CD4-positive, alpha-beta T cell (primary cell): ENCODE data around the gene ARL8B. TPM values are rescaled to one million over a fixed set of nuclear protein-coding genes. Genes with fewer than 3 reads are reported as not detected.

ENCODE experiments used
- ATAC-seq: fragments of 200-7000 bp; cut with Tn5 transposase; one replicate; pipeline ENCODE4 v1.10.0; 2022; ENCODE audit warnings: mild to moderate bottlenecking; ENCODE audit not compliant: poor library complexity
- CTCF ChIA-PET: fragments of 350-600 bp; sonication (Branson Sonifier 250); formaldehyde crosslinking; loops from one replicate; lab custom pipeline; 2021; ENCODE audit warnings: antibody characterized with exemption, inconsistent platforms; lab: Charles Lee
- POLR2A ChIA-PET: fragments of 350-600 bp; sonication (Branson Sonifier 250); formaldehyde crosslinking; loops from one replicate; lab custom pipeline; 2021; ENCODE audit warnings: antibody characterized with exemption, inconsistent platforms; lab: Charles Lee
- DNase-seq, 14 experiments: peaks; one replicate each; pipeline ENCODE4 v3.0.0-alpha.2; 2013 to 2020; ENCODE audit warnings: mixed read lengths in 2 of 14
- H3K27ac ChIP-seq, 2 donors: one replicate each; pipeline versions ENCODE4 v1.5.1 to v1.7.0; 2013; ENCODE audit warnings: low read length in 2 of 2, low read depth in 1 of 2, mild to moderate bottlenecking in 1 of 2
- H3K27me3 ChIP-seq, 2 experiments: 1 replicate in 1 of 2; 2 replicates in 1 of 2; pipeline versions ENCODE4 v1.6.1 to v1.7.0; 2013; ENCODE audit warnings: low read length in 2 of 2, control low read depth in 1 of 2, mild to moderate bottlenecking in 1 of 2, moderate library complexity in 1 of 2; ENCODE audit not compliant: insufficient read depth in 2 of 2, control insufficient read depth in 1 of 2
- H3K36me3 ChIP-seq: one replicate; pipeline ENCODE4 v1.6.1; 2013; ENCODE audit warnings: low read length, control low read depth; ENCODE audit not compliant: insufficient read depth
- H3K4me1 ChIP-seq: one replicate; pipeline ENCODE4 v1.6.1; 2013; ENCODE audit warnings: low read length, control low read depth; ENCODE audit not compliant: insufficient read depth
- H3K4me3 ChIP-seq: one replicate; pipeline ENCODE4 v1.5.1; 2013; ENCODE audit warnings: mild to moderate bottlenecking, low read length, moderate library complexity
- H3K9me3 ChIP-seq, 2 experiments: 1 replicate in 1 of 2; 2 replicates in 1 of 2; pipeline versions ENCODE4 v1.6.1 to v1.7.0; 2013; ENCODE audit warnings: low read length in 2 of 2, mild to moderate bottlenecking in 2 of 2, control low read depth in 1 of 2, moderate library complexity in 1 of 2; ENCODE audit not compliant: control insufficient read depth in 1 of 2, insufficient read depth in 1 of 2
- H3K27ac Mint-ChIP-seq: one replicate; pipeline ENCODE4 v1.8.0; 2020; ENCODE audit warnings: mixed read lengths
- H3K27me3 Mint-ChIP-seq: one replicate; pipeline ENCODE4 v1.8.0; 2021; ENCODE audit warnings: mixed read lengths
- H3K36me3 Mint-ChIP-seq: one replicate; pipeline ENCODE4 v1.8.0; 2021; ENCODE audit warnings: low read depth, mixed read lengths
- H3K4me1 Mint-ChIP-seq: one replicate; pipeline ENCODE4 v1.8.0; 2021; ENCODE audit warnings: low read depth, mixed read lengths
- H3K4me3 Mint-ChIP-seq: one replicate; pipeline ENCODE4 v1.8.0; 2020; ENCODE audit warnings: mild to moderate bottlenecking, mixed read lengths
- H3K9me3 Mint-ChIP-seq: one replicate; pipeline ENCODE4 v1.8.0; 2020; ENCODE audit warnings: mixed read lengths
- CTCF ChIP-seq: fragments of 200-600 bp; IDR thresholded peaks from one replicate; pipeline ENCODE4 v1.8.0; 2022; ENCODE audit warnings: antibody characterized with exemption, mild to moderate bottlenecking
- intact Hi-C, 2 experiments: fragments of 100-400 bp; cut with DNase I in 1 of 2; cut with micrococcal nuclease in 1 of 2; formaldehyde crosslinking; loops; one replicate each; pipeline versions ENCODE4 v1.15.1 to v1.9.0; 2023 to 2025; cut with DNase I, micrococcal nuclease
- total RNA-seq, 174 experiments: library from RNA in 2 of 174; stranded (reverse) in 2 of 174; gene quantifications; one replicate each; pipeline ENCODE4 v1.2.3 and lab custom pipeline; 2021 to 2026

ARL8B gene
- total RNA-seq, 2 experiments from 2014 or later, result 48.5 to 49.7 TPM

GRCh38 chr3:5190147-5190791 lies 68.2 kb downstream of the ARL8B start:
- H3K36me3 Mint-ChIP-seq, result peaks cover 62% of the 10 kb centered on the region
- H3K4me1 ChIP-seq, result peaks cover 42% of the 10 kb centered on the region

GRCh38 chr3:5191555-5192304 lies 69.6 kb downstream of the ARL8B start:
- Mint-ChIP-seq H3K27ac (peak overlapping the region; percentile 86), H3K27me3 (no peaks in the 10 kb centered on the region), H3K4me3 (peak overlapping the region; percentile 82), H3K4me1 (peaks cover 68% of the 10 kb centered on the region), H3K36me3 (peaks cover 74% of the 10 kb centered on the region), H3K9me3 (no peaks in the 10 kb centered on the region)
- Histone ChIP-seq H3K27me3 (no peaks in the 10 kb centered on the region), H3K4me1 (peaks cover 49% of the 10 kb centered on the region), H3K36me3 (peaks cover 6% of the 10 kb centered on the region), H3K27ac (peak overlapping the region; percentile 30 to 66), H3K4me3 (peak overlapping the region; percentile 10), H3K9me3 (no peaks in the 10 kb centered on the region)
- POLR2A ChIA-PET, result interaction anchor here (1.1 kb wide), 1 partner anchor 698 kb away, joined by 4 read pairs; the partner anchor contains the start of gene ITPR1
- CTCF ChIA-PET, result no interaction called here
- ATAC-seq, result no peak
- peak in 3 of 14 experiments; percentile 41 to 46 (median 43) for DNase-seq
- intact Hi-C loops, result loop anchor here (10.0 kb wide), 2 partner anchors 207 to 357 kb away; no protein-coding TSS in a partner anchor
- TF ChIP-seq CTCF, result no peak

More at GRCh38 chr3:5190147-5190791, 68.2 kb downstream of the ARL8B start:
- DNase-seq, result no peak
- H3K36me3 ChIP-seq, result peaks cover 6% of the 10 kb centered on the region
- ChIA-PET POLR2A (interaction anchor here (0.7 to 6.0 kb wide), 5 partner anchors 7 to 67 kb away, joined by 3 to 185 read pairs (median 3); partner anchors contain the start of gene ARL8B), CTCF (no interaction called here)
- Mint-ChIP-seq H3K4me3 (peak overlapping the region; percentile 98), H3K27me3 (no peaks in the 10 kb centered on the region), H3K4me1 (peaks cover 62% of the 10 kb centered on the region), H3K9me3 (no peaks in the 10 kb centered on the region), H3K27ac (peak overlapping the region; percentile 98)
- intact Hi-C loops, result loop anchor here (10.0 kb wide), 2 partner anchors 205 to 355 kb away; no protein-coding TSS in a partner anchor
- no peaks in the 10 kb centered on the region for H3K27me3 ChIP-seq
- H3K4me3 ChIP-seq, result peak overlapping the region; percentile 94
- ATAC-seq, result no peak
- H3K27ac ChIP-seq, result peak overlapping the region; percentile 66 to 94
- no peaks in the 10 kb centered on the region for H3K9me3 ChIP-seq
- no peak for TF ChIP-seq CTCF

GRCh38 chr3:5192571-5193365 lies 70.7 kb downstream of the ARL8B start:
- peak in 2 of 14 experiments; percentile 29 to 33 for DNase-seq
- peak overlapping the region; percentile 22 to 66 for H3K27ac ChIP-seq
- H3K27me3 Mint-ChIP-seq, result no peaks in the 10 kb centered on the region
- H3K36me3 ChIP-seq, result peaks cover 6% of the 10 kb centered on the region
- intact Hi-C loops, result loop anchor here (10.0 kb wide), 2 partner anchors 208 to 358 kb away; no protein-coding TSS in a partner anchor
- ChIA-PET CTCF (no interaction called here), POLR2A (interaction anchor here (0.6 to 1.5 kb wide), 3 partner anchors 23 to 699 kb away, joined by 3 to 4 read pairs (median 4); partner anchors contain the start of gene ITPR1)
- H3K4me1 Mint-ChIP-seq, result peaks cover 74% of the 10 kb centered on the region
- H3K4me3 ChIP-seq, result no peak overlapping the region
- H3K9me3 ChIP-seq, result no peaks in the 10 kb centered on the region
- TF ChIP-seq CTCF, result no peak
- no peaks in the 10 kb centered on the region for H3K27me3 ChIP-seq
- peaks cover 80% of the 10 kb centered on the region for H3K36me3 Mint-ChIP-seq
- peak overlapping the region; percentile 82 for H3K4me3 Mint-ChIP-seq
- H3K4me1 ChIP-seq, result peaks cover 58% of the 10 kb centered on the region
- peak overlapping the region; percentile 86 for H3K27ac Mint-ChIP-seq
- peaks cover 4% of the 10 kb centered on the region for H3K9me3 Mint-ChIP-seq
- ATAC-seq, result no peak
